ENCODE measurements around the gene TELO2.

Gene TELO2

DNA sequence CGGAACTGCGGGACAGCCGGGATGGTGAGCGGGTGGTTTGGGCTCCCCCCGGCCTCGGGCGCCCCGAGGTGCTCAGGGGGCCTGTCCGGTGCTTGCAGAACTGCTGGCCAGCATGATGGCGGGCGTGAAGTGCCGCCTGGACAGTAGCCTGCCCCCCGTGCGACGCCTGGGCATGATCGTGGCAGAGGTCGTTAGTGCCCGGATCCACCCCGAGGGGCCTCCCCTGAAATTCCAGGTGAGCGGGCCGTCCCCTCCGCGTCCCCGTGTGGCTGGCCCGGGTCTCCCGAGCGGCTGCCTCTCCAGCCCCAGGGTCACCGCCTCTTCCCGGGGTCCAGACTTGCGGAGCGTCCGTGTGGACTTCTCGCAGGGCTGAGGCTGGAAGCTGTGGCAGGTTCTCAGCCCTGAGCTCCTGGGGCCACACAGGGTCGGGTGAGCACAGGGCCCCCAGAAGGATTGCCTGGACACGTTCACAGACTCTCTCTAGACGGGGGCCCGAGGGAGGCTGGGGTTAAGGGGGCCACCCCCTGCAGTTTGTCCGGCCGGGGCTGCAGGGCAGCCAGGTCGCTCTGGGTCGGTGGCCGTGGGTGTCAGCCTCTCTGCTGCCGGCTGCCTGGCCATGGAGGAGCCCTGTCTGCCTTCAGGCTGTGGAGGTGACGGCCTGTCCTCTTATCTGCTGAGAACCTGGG lies 7.4 kb downstream of the TELO2 start:
- DNase-seq = no peak

GRCh38 chr16:1501630-1502029 lies 8.5 kb downstream of the TELO2 start:
- no peak for DNase-seq

DNA sequence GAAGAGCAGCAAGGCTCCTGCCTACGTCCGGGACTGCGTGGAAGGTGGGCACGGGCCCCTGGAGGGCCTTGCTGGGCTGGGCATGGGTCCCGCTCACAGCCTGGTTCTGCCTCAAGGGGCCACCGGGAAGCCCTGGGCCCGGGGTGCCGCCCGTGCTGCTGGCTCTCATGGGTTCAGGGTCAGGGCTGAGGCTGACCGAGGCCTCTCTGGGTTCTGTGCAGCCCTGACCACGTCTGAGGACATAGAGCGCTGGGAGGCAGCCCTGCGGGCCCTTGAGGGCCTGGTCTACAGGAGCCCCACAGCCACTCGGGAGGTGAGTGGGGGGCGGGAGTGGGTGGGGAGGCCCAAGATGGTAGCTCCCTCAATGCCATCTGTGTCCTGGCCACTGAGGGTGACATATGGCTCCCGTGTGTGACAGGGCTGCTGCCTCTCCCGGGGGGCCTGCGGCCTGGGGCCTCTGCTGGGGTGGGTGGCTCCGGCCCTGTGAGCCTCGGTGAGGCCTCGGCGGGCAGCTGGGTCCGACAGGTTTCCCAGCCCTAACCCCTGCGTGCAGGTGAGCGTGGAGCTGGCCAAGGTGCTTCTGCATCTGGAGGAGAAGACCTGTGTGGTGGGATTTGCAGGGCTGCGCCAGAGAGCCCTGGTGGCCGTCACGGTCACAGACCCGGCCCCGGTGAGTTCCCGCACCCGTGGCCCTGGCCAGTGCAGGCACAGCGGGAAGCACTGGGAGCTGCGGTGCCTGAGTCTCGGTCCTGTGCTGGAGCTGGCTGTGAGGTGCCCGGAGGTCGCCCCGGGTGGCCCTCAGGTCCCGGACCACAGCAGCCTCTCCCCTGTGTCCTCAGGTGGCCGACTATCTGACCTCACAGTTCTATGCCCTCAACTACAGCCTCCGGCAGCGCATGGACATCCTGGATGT lies 9.2 kb downstream of the TELO2 start:
- no peak for DNase-seq

GRCh38 chr16:1503110-1503955 lies 10.2 kb downstream of the TELO2 start:
- DNase-seq = no peak

DNA sequence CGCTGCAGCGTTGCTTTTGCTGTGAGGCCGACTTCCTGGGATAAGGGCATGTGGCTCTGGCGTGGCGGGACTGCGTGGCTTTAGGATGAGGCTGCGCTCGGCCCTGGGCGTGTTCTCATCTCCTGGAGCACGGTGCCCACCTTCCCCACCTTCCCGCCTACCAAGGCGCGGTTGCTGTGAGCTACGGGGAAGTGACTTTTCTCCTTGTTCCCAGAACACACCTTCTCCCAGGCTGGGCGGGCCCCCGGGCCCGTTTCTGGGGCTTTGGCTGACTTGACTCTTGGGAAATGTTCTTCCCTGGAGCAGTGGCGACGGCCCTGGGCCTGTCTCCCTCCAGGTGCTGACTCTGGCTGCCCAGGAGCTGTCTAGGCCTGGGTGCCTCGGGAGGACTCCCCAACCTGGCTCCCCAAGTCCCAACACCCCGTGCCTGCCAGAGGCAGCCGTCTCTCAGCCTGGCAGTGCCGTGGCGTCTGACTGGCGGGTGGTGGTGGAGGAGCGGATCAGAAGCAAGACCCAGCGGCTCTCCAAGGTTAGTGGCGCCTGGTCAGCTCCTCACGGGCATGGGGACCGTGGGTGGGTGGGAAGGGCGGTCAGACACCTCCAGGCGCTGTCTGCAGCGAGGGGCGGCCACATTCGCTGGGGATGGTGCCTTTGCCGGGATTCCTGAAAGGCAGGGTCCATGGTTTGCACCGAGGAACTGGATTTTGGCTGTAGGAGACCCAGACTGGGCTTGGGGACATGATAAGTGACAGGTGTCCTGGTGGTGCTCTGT lies 12.1 kb downstream of the TELO2 start:
- no peak for DNase-seq

DNA sequence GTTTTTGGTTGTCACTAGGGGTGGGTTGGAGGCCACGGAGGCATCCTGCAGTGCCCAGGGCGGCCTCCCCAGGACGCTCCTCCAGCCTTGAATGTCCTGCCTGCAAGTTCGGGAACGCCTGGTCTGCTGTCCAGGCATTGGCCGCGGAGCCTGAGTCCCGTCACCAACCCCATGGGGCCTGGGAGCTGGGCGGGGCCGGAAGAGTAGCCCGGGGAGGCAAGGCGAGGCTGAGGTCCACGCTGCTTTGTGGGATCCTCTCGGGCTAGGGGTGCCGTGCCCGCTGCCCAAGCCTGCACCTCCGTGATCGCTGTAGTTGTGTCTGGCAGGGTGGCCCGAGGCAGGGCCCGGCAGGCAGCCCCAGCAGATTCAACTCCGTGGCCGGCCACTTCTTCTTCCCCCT lies 12.8 kb downstream of the TELO2 start:
- DNase-seq = no peak

DNA sequence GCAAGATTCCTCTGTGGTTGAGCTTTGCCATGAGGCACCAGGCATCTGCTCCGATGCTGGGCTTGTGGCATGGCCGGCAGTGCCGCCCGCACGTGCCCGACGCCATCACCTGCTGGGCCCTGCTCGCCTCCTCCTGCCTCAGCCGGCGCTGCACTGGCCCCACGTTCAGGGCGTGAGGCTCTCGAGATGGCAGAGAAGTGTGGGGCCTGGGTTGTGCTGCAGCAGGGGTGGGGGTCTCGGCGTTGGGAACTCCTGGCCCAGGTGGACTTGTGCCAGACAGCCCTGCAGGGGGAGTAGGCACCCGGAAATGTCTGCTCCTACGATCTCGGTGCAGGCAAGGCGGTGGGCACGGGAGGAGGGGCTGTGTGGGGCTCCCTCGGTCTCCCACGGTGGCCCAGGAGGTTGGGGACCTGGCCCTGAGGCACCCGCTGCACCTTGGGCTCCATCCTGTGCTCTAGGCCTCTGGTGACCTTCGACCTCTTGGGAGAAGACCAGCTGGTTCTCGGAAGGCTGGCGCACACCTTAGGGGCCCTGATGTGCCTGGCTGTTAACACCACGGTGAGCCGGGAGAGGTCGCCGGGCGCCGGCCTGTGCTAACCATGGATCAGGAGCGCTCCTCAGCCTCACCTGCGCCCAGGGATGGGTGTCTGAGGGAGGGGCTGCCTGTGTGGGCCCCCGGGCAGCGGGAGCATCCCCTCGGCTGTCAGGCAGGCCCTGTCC lies 13.5 kb downstream of the TELO2 start:
- no peak for DNase-seq

DNA sequence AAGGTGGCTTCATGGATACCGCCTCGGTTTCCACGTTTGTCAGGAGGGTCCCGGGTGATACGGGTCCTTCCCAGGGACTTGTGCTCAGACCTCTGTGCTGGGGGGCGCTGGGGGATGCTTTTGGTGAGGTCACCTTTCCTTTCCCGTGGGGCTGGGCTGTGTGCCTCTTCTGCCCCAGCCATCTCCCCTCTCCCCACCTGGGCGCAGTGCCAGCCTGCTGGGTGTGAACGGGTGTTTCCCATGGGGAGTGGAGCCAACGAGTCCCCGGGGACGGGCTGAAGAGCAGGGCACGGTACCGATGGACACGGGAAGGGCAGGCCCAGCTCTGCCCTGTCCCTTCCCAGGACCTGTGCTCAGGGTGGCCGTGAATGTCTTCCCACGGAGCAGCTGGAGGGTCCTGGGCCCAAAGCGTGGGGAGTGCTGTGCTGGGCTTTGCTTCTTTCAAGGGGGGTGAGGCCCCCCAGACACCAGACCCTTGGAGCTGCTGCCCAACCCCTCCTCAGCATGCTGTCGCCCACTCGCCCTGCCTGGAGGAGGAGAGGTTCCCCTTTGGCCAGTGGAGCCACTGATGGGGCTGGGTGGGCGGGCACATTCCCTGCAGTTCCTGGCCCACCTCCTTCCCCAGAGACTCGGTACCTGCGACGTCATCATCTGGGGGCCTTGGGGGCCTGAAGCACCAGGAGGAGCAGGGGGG lies 15.5 kb downstream of the TELO2 start:
- DNase-seq = no peak

- no peak for DNase-seq
Observed at GRCh38 chr16:1509307-1510221, 16.4 kb downstream of the TELO2 start.

GRCh38 chr16:1510272-1510671 lies 17.1 kb downstream of the TELO2 start:
- no peak for DNase-seq

- DNase-seq = no peak
Observed at GRCh38 chr16:1510941-1511351, 17.8 kb downstream of the TELO2 start.

- DNase-seq = no peak
Observed at GRCh38 chr16:1511662-1512569, 18.8 kb downstream of the TELO2 start.

DNA sequence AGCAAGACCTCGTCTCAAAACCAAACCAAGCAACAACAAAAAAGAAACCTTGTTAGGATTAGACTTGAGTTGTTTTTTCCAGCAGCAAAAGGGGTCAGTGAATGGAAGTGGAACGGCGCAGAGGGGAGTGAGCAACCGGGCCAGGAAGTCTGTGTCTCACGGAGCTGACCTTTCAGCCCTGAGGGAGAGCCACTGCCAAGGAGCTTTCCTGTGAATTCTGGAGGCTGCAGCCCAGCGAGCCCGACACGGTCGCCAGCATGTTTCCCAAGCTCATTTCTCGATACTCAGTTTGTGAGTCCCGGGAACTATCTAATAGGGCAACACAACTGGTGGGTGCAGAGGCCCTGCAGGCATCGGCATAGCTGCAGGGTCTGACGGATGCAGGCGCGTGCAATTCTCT lies 19.6 kb downstream of the TELO2 start:
- DNase-seq = no peak

- no peak for DNase-seq
Observed at GRCh38 chr16:1514507-1514906, 21.3 kb downstream of the TELO2 start.

DNA sequence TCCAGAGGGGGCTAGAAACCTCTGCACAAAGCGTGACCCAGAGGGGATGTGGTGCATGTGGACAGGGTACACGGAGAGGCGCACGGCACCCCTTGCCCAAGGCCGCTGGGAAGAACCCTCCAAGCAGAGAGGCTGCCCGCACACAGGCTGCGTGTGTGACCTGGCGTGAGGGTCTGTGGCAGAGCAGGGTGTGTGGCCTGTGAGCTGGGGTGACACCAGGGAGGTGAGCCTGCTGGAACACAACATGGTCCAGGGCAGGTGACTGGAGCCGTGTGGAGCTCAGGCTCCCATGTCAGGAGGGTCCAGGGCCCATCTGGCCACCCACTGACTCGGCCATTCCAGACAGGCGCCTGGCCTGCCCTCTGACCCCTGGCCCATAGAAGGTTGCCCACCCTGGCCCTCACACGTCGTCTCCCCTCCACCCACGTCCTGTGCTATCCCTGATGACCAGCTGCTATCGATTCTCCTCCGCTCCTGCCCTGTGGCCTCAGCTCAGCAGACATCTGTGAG lies 25.5 kb downstream of the TELO2 start:
- DNase-seq = no peak

GRCh38 chr16:1519831-1520230 lies 26.7 kb downstream of the TELO2 start:
- DNase-seq = no peak

- no peak for DNase-seq
Observed at GRCh38 chr16:1520461-1520860, 27.3 kb downstream of the TELO2 start.

- DNase-seq = no peak
Observed at GRCh38 chr16:1523581-1524245, 30.6 kb downstream of the TELO2 start.

All from NCI-H774 (cell line).